Tongue (tissue), 2 donors: ENCODE results near the gene PLEKHG3. TPM values are rescaled to one million over a fixed set of nuclear protein-coding genes. Genes with fewer than 3 reads are reported as not detected.
A peak's percentile ranks its signal among the peaks of the same experiment; 100 is the strongest.

ENCODE experiments used
- DNase-seq: peaks from one replicate; pipeline ENCODE4 v3.0.0-alpha.2; 2015
- total RNA-seq: library from RNA; depleted of rRNA; stranded (reverse); fragments of >200 nt; gene quantifications from one replicate; pipeline ENCODE4 v1.2.3, GENCODE V29; 2014

PLEKHG3 gene
- total RNA-seq, 1 donor from 2014 or later, result 38.0 TPM

DNA sequence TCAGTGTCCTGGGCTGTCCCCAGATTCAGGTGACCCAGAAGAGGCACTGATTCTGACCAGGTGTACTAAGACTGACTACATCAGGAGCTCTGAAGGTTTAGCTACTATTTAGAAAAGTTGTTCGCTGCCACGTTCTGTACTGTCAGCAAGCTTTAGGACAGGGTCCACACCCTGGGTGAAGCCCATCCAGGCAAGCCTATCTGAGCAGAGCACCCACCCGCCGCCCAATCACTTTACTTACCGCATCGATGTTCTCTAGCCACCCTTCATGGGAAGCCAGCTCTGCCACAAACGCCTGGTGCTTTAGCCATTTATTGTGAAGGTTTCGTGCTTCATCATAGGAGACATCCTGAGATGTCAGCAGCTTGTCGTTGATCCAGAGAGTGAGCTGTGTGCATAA, 79.8 kb downstream of the PLEKHG3 start:
- no peak for DNase-seq

DNA sequence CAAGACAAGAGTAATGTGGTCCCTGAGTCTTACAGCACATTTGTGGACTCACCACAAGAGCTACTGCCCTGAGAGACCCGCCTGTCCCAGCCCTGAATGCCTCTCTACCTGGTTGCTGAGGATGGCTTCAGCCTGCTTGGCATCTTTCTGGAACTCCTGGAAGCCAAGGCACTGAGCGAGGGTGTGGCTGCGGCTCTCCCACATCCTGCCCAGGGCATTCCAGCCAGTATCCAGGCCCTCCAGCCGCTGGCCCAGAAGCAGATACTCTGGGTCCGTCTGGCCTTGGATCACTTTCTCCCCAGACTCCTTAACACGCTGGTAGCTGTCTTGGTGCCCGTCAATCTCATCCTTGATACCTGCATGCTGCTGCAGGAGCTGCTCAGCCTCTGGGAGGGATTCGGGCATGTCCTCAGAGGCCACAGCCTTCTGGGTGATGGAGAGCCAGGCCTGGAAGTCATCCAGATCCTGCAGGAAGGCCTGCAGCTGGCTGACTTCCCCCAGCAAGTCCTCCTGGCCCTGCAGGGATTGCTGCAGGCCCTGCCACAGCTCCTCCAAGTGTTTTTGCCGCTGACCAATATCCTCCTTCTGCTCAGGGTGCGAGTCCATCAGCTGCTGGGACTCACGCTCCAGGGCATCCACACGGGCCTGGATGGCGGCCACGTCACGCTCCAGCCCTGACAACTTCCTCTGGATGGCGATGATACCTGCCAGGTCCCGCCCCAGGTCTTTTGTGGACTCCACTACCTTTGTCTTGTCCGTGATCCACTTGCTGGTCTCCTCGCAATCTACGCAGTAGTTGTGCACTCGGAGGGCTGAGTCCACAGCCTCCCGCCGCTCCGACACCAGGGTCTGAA, 82.3 kb downstream of the PLEKHG3 start:
- no peak for DNase-seq

DNA sequence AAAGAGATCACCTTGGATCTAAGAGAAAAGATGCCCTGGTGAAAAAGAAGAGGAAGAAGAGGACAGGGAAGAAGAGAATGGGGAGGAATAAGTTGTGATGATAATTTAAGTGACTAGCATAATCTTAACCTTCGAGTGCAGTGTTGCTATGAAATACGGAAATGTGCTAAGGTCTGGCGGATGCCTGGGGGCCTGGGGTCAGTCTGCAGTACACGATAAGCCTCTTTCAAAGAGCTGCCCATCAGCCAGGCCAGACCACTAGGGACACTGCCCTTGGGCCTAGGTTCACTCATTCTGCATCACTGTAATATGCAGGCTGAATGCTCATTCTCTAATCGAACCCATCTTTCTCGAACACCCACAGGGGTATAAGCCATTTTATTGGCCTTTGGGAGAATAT, 83.4 kb downstream of the PLEKHG3 start:
- DNase-seq, result no peak

DNA sequence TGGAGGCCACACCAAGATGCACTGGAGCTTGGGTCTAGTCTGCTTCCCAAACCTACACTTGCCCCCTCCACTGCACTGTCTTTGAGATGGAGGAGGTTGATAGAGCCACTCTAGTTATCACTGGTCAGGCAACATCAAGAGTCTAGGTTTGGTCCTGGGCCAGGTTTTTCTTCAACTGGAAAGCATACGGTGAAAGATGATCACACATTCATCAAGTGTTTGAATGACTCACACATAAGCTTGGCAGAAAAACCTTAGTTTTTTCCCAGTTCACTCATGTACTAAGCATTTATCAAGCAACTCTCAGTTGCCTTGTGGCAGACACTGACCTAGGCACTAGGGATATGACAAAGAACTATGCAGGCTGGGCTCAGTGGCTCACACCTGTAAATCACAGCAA, 84.5 kb downstream of the PLEKHG3 start:
- DNase-seq, result peak; percentile 25

DNA sequence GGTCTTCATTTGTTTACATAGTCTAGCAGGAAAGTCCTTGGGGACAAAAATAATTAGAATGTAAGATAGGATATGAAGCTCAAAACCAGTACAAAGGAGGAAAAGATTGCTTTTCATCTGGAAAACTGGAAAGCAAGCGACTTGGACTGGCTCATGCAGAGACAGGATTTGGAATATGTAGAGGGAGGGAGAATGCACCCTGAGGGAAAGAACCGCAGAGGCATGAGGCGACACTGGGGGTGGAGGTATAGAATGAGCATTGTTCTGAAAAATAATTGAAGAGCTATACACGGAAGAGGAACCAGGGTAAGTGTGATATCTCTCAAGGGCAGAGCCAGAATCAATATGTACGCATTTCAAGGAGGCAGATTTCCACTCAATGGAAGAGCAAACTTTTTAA, 85.5 kb downstream of the PLEKHG3 start:
- no peak for DNase-seq

DNA sequence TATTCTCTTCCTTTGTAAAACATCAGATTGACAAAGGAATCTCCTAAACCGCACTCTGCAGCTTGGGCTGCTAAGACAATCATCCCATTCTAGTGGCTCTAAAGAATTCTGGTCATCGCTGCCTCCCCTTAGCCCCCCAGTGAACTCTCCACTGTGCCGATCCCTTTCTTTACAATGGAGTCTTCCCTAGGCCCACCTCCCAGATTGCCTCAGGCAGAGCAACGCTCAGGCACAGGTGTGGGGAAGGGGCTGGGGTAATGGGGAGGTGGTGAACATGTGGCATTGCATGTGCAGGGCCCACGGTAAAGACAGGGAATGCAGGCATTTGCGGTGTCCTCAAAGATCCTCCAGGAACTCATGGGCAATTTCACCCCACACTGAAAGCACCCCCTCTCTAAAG, 86.3 kb downstream of the PLEKHG3 start:
- DNase-seq, result no peak

DNA sequence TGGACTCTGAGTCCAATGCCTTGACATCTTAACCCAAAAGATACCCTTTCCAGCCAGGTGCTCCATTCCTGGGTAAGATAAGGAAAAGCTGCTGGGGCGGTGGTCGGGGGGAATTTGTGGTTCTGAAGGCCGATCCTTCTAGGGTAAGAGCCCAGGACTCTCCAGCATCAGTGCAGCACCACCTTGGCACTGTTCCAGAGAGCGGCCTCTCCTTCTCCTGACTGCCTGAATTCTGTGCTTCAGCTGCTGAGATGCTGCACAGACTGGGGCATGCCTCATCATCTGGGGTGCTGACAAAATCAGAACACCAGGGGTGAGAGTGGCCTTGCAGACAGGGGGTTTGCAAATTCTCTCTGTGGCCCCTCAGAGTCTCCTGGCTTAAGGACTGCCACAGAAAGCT, 88.0 kb downstream of the PLEKHG3 start:
- peak; percentile 21 for DNase-seq

DNA sequence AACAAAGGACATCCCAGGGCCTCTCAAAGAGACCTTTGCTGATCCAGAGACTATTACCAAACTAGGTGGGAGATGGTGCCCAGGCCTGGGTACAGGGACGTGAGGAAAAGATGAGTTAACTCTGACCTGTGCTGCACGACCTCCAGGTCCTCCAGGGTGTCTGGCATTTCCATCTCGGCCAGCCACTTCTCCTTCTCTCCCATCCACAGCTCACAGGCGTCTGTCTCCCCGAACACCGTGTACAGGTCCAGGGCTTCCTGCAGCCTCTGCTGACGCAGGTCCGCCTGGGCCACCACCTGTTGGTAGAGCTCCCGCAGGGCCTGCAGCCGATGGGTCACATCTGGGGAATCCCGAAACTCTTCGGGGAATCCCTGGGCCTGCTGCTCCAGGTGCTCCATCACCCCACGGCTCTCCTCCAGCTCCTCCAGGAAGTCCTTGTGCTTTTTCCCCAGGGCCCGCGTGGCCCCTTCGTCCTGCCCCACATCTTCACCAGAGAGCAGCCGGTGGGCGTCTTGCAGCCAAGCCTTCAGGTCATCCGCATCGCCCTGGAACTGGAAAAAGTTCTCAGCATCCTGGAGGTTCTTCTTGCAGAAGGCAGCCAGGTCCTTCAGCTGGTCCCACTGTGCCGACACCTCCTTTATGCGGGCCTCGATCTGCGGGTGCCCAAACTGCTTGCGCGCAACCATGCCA, 88.8 kb downstream of the PLEKHG3 start:
- DNase-seq, result no peak

DNA sequence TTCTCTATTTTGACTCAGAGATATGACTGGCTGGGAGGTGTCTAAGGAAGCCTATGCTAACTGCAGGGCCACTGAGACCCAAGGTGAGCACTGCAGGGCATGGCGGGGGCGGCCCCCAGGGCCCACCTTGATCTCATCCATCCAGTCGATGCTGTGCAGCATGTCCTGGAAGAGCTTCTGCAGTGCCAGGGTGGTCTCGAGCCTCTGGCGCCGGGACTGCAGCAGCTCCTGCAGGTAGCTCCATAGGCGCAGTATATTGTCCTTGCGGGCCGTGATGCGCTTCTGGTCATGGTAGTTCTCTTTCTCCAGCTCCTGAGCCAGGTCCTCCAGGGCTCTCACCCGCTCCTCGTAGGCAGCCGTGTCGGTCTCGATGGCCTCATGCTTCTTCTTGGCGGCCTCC, 91.0 kb downstream of the PLEKHG3 start:
- no peak for DNase-seq

DNA sequence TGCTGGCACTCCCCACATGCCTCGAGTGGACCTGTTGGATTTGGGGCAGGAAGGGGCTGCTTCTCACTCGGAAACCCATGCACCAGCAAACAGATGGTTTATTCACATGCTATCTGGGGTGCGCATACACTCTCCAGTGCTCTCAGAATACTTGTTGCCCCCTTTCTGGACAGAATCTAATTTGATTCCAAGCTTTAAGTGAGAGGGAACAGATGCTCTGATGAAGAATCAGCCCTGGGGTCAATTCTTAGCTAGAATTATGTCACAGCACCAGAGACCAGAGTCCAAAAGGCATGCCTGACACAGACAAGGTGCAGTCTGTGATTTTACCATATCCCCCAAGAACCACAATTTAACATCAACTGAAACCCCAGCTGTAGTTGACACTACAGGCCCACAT, 91.7 kb downstream of the PLEKHG3 start:
- no peak for DNase-seq

DNA sequence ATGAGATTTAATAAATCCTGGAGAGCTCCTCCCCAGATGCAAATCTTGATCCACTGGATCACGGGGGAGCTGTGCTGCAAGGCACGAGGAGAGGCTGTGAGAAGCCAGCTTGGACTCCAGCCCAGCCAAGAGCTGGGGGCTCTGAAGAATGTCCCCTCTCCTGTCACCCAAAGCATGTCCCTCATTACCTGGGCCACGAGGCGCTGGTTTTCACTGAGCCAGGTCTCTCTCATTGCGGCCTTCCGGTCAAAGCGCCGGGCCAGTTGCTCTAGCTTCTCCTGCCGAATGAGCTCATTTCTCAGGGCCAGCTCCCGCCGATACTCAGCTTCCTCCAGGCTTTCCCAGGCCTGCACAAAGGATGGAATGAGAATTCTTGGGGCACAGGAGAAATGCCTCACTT, 92.1 kb downstream of the PLEKHG3 start:
- DNase-seq, result no peak

DNA sequence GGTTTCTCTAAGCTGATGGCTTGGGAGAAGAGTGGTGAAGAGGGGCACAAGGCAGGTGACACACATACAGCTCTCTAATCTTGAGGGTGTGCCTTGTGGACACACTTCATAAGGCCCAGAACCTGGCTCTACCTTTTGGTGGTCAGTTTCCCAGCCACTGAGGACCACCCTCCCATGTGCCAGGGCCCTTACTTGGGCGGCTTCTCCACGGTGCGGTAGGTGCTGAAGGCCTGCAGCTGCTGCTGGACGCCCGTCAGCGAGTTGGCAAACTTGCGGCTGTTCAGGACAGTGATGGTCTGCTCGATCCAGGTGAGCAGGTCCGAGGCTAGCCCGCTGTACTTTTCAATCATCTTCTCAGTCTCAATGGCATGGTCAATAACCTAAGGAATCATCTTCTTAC, 95.3 kb downstream of the PLEKHG3 start:
- no peak for DNase-seq

Other genes with a start within 250 kb of the PLEKHG3 start
- gene AKAP5, start 238.9 kb upstream of the PLEKHG3 start, total RNA-seq, result 0.51 TPM
- gene ZBTB25, start 200.6 kb upstream of the PLEKHG3 start, total RNA-seq, result 5.9 TPM
- gene ZBTB1, start 199.7 kb upstream of the PLEKHG3 start, total RNA-seq, result 56.3 TPM
- 67.6 TPM for gene HSPA2, start 163.7 kb upstream of the PLEKHG3 start, total RNA-seq
- gene PPP1R36, start 154.5 kb upstream of the PLEKHG3 start, total RNA-seq, result 1.6 TPM
- gene SPTB, start 175.5 kb downstream of the PLEKHG3 start, total RNA-seq, result 386 TPM
- 55.2 TPM for gene CHURC1, start 210.0 kb downstream of the PLEKHG3 start, total RNA-seq
- gene GPX2, start 238.3 kb downstream of the PLEKHG3 start, total RNA-seq, result 1.1 TPM